Fibroblast of lung (primary cell): Measurements from ENCODE around the gene MCTP1.

Experiments used
- CTCF ChIP-seq, 2 donors: IDR thresholded peaks in 1 of 2; conservative IDR thresholded peaks in 1 of 2; 1 replicate in 1 of 2; 2 replicates in 1 of 2; pipeline ENCODE4 v1.5.1; 2011 to 2012; ENCODE audit warnings: low read length in 2 of 2, control low read depth in 1 of 2, inconsistent platforms in 1 of 2, low read depth in 1 of 2, mild to moderate bottlenecking in 1 of 2
- EZH2 ChIP-seq: IDR thresholded peaks from 2 replicates; pipeline ENCODE4 v1.5.1; 2012; ENCODE audit warnings: low read length, control low read depth, mild to moderate bottlenecking; ENCODE audit errors: missing control alignments

- TF ChIP-seq EZH2 (no peak), CTCF (conservative IDR thresholded peaks at IDR 0.05 in 1 of 2, IDR thresholded peaks at IDR 0.05 in 1 of 2; ENCODE audit: low read depth in 1 of 2, low read length in 2 of 2) (no peak)
Observed at GRCh38 chr5:95107138-95107537, 177.8 kb downstream of the MCTP1 start.
